Astrocyte of the cerebellum (primary cell): ENCODE data around the gene AFTPH.

Experiments
- DNase-seq: peaks from one replicate; pipeline ENCODE4 v3.0.0-alpha.2; 2011; ENCODE audit warnings: low read depth
- H3K4me3 ChIP-seq: 2 replicates; pipeline ENCODE4 v1.5.1; 2011; ENCODE audit warnings: mild to moderate bottlenecking, low read depth, low read length, moderate library complexity
- CTCF ChIP-seq: IDR thresholded peaks from 2 replicates; pipeline ENCODE4 v1.5.1; 2012; ENCODE audit warnings: low read length, low read depth, moderate library complexity, mild to moderate bottlenecking; ENCODE audit errors: missing control alignments
- in situ Hi-C: cut with HindIII; loops from 2 replicates; pipeline ENCODE4 v1.10.0; 2017; ENCODE audit warnings: low sequenced_read_pairs

The AFTPH gene

GRCh38 chr2:64562148-64562784 lies 38.1 kb downstream of the AFTPH start:
- peak; percentile 3 for DNase-seq
- in situ Hi-C loops: no loop called here
- no peak overlapping the region for H3K4me3 ChIP-seq
- peak; percentile 6 for TF ChIP-seq CTCF

- TF ChIP-seq CTCF: no peak
- no peak for DNase-seq
- in situ Hi-C loops: no loop called here
- no peak overlapping the region for H3K4me3 ChIP-seq
Observed at GRCh38 chr2:64563436-64563938, 39.4 kb downstream of the AFTPH start.

DNA sequence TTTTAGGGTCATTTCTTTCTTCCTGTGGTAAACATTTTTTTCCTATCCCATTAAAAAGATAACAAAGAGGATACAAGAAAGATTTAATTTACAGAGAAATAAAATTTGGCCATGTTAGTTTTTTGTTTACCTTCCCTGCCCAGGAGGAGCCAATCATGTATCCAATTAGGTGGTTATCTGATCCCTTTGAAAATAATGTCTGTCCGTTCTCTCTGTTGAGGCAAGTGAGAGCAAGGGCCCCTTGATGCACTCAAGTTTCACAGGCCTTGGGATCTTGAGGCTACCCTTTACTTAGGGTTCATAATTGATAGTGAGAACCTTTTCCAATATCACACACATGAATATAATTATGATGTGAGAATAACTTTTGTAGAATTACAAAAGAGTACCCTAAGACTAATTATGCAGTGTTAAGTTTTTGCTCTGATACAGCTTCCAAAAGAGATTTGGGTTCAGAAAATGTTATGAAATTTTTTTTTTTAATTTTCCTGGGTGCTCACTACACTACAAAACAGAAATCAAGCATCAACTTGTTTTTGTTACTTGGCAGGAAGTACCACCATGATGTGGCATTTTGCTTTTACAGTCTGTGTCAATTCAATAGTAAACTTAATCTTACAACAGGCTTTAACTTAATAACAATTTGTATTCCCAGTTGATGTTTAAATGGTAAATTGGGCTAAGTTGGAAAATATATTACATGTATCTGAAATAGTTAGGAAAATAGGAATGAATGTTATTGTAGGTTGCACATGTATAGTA lies 42.0 kb downstream of the AFTPH start:
- in situ Hi-C loops: no loop called here
- no peak for TF ChIP-seq CTCF
- no peak for DNase-seq
- H3K4me3 ChIP-seq: no peak overlapping the region

GRCh38 chr2:64567473-64567872 lies 43.3 kb downstream of the AFTPH start:
- DNase-seq: no peak
- no peak for TF ChIP-seq CTCF
- no peak overlapping the region for H3K4me3 ChIP-seq
- in situ Hi-C loops: no loop called here

- no peak for TF ChIP-seq CTCF
- in situ Hi-C loops: no loop called here
- no peak for DNase-seq
- H3K4me3 ChIP-seq: no peak overlapping the region
Observed at GRCh38 chr2:64568836-64569235, 44.7 kb downstream of the AFTPH start.

- no peak for DNase-seq
- H3K4me3 ChIP-seq: no peak overlapping the region
- TF ChIP-seq CTCF: no peak
- in situ Hi-C loops: loop anchor here (5.0 kb wide), 1 partner anchor 93 kb away; no protein-coding TSS in a partner anchor
Observed at GRCh38 chr2:64574871-64575270, 50.7 kb downstream of the AFTPH start.
